HG02678 (cell line): ENCODE measurements around the gene HEMK1.

ENCODE experiments used
- ATAC-seq: cut with Tn5 transposase; IDR thresholded peaks from one replicate; pipeline ENCODE4 v1.9.1; 2021; ENCODE audit warnings: mild to moderate bottlenecking, moderate library complexity; ENCODE audit not compliant: unreplicated experiment

The HEMK1 gene

GRCh38 chr3:50568947-50569749, at the start of gene HEMK1:
TSS of gene HEMK1 (plus strand) at chr3:50569522. CDS start at chr3:50571105, 1,583 bp downstream.
- ATAC-seq = peak; percentile 64

GRCh38 chr3:50520849-50521248, 48.5 kb upstream of the HEMK1 start:
- ATAC-seq = no peak

- ATAC-seq = no peak
Observed at GRCh38 chr3:50521572-50521971, 47.8 kb upstream of the HEMK1 start.

- ATAC-seq = no peak
Observed at GRCh38 chr3:50523279-50523811, 46.0 kb upstream of the HEMK1 start.

- ATAC-seq = no peak
Observed at GRCh38 chr3:50524746-50525145, 44.6 kb upstream of the HEMK1 start.

- no peak for ATAC-seq
Observed at GRCh38 chr3:50525191-50525910, 44.0 kb upstream of the HEMK1 start.

GRCh38 chr3:50525987-50526386, 43.3 kb upstream of the HEMK1 start:
- no peak for ATAC-seq

- ATAC-seq = no peak
Observed at GRCh38 chr3:50530001-50530970, 39.0 kb upstream of the HEMK1 start.

GRCh38 chr3:50531201-50531600, 38.1 kb upstream of the HEMK1 start:
- ATAC-seq = no peak

GRCh38 chr3:50532062-50532705, 37.1 kb upstream of the HEMK1 start:
- no peak for ATAC-seq

GRCh38 chr3:50533316-50533715, 36.0 kb upstream of the HEMK1 start:
- ATAC-seq = no peak

- no peak for ATAC-seq
Observed at GRCh38 chr3:50533807-50534461, 35.4 kb upstream of the HEMK1 start.

- ATAC-seq = no peak
Observed at GRCh38 chr3:50534681-50535330, 34.5 kb upstream of the HEMK1 start.

- no peak for ATAC-seq
Observed at GRCh38 chr3:50536471-50537180, 32.7 kb upstream of the HEMK1 start.

- no peak for ATAC-seq
Observed at GRCh38 chr3:50537421-50538129, 31.7 kb upstream of the HEMK1 start.

GRCh38 chr3:50539356-50540286, 29.7 kb upstream of the HEMK1 start:
- no peak for ATAC-seq
